NCI-H1436 (cell line): ENCODE data around the gene C6orf15.

ENCODE experiments used
- DNase-seq: peaks from one replicate; lab custom pipeline; 2025; lab: John Stamatoyannopoulos, UW

Gene C6orf15

DNA sequence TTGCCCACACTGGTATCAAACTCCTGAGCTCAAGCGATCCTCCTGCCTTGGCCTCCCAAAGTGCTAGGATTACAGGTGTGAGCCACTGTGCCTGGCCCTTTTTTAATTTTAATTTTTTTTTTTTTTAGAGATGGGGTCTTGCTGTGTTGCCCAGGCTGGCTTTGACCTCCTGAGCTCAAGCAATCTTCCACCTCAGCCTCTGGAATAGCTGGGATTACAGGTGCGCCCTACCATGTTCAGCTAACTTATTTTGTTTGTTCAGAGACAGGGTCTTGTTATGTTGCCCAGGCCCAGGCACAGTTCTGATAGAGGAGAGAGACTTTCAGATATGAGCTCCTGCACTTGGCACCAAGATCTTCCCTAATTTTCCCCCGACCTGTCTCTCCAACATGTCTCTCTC is 18.4 kb upstream of the C6orf15 start:
- no peak for DNase-seq

DNA sequence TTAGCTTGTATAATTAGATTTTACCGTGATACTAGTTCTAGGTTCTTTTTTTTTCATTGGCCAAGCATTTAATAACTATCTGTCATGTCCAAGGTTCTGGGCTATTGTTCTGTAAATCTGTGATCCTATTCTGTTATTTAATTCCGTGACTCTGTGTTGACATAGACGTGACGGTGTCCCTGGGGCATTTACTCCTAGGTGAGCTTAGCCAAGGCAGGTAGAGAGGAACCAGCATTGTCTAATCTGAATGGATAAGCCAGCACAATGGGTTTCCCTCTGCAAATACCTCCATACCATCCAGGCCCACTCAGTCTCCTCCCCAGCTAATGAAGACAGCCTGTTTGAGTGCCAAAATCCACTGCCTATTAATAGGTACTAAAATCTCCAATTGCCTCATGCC is 16.8 kb upstream of the C6orf15 start:
- no peak for DNase-seq

DNA sequence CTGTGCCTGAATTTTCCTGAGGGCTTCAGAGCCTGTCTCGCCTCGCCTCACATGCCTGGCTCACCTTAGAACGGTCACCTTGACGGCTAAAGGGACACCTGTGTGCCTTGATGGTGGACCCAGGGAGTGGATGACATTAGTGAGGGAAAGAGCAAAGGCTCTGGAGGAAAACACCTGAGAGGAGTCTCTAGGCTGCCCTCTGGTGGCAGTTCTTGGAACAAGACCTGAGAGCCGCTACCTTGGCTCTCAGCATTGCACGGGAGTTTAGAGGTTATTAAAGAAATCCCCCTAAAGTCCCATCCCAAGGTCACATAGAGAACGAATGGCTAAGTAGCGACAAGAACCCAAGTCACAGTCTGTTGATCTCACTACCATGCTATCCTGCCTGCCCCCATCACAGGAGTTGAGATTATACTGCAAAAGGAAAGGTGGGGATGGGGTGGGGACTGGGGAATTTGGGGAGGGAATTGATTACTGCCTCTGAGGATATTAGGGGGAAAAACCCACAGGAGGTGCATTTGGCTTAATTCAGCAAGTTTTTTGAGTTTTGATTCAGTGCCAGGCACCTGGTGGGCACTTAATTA is 15.8 kb upstream of the C6orf15 start:
- peak; percentile 41 for DNase-seq

- no peak for DNase-seq
These were observed 14.2 kb upstream of the C6orf15 start for GRCh38 chr6:31126396-31127175.

DNA sequence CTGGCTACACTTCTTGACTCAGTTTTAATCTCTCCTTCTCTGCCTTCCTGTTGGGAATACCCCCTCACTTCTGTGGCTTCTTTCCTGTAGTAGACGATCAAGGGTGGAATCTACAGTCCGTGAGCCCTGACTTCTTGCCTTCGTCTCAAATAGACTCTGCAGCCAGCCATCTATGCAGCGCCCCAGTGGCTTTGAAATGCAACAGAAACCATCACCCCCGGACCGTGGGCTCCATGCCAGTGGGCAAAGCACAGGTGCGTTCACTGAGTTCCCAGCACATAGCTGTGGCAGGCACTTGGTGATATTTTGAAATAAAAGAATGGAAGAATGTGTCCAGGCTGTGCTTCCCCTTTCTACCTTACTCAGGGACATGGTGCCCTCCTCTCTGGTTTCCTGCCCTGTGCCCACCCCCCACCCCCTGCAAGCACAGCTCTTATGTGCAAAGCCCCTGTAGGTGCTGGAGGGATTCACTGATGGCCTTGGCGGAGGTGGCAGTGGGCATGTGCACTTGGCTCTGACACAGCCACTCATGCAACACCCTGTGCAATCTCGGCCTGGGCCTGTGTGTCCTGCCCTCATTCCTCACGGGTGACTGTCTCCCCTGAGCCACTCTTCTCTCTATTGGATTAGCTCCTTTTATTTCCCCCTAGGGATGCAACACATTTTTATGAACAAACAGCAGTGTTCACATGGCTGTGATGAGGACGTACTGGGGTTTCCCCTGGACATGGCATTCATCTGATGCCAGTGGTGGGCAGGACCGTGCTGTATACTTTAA is 13.4 kb upstream of the C6orf15 start:
- no peak for DNase-seq

GRCh38 chr6:31125162-31125561 is 12.8 kb upstream of the C6orf15 start:
- no peak for DNase-seq

DNA sequence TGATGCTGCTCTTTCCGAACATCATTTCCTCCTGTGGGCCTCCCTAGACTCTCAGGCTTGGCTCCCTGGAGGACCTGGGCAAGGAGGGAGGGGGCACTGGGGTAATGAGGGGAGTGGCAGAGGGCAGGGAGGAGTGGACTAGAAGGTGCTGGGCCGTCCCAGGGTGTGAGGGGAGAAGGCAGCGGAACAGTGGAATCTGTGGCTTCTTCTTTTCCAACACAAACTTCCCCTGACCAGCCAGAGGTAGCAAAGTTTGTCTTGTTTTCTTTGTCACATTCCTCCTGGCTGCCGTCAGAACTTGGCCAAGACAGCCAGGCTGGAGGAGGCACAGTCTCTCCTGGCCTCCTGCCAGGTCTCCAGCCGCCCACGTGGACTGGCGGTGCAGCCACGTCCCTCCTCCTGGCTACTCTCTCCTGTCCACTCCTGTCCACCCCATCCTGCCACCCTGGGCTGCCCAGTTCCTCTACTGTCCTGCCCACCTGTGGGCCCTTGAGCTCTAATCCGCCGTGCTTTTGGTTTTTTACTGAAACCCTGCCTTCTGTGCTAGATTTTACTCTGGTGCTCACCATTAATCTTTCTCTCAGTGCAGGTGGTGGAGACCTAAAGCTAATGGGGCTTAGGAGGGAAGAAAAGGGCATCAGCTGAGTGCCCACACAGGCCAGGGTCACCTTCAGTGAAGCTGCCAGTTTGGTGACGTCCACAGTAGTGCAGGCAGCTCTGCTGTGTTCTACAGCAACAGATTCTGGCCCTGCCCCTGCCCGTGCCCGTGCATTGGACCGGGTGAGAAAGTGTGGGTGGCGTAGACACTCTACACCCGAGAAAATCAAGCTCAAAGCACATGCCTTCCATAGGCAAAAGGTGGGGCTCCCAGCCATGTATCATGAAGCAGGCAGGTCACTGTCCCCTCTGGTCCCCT is 10.7 kb upstream of the C6orf15 start:
- no peak for DNase-seq

GRCh38 chr6:31121131-31121790 is 8.9 kb upstream of the C6orf15 start:
- DNase-seq: no peak

DNA sequence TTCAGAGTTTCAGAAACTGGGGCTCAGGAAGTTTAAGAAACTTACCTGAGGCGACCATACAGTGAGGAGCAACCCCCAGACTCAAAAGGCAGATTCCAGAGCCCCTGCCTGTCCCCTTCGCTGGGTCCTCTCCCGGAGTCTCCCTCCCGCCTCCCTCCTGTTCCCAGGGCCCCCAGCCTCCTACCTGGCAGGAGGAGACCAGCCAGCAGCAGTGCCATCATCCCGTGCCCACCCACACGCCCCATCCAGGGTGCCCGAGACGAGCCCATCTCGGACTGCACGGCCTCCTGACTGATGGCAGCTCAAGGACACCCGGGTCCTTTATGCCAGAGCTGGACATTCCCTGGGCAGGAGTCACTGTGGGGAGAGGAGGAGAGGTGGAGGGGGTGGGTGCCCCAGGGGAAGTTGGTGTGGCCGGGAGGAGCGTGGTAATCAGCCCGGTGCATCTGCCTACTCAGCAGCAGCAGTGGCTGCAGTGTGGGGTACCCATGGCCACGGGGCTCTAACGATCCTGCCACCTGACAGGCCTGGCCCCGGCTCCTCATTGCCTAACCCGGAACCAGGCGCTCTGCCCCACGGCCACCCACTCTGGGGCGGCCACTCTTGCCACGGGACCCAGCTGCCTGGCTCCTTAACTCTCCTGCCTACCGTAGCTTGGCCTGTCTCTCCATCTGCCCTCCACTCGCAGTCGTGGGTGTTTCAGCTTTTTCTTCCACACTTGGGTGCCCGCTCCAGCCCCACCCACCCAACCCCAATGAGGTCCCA is 8.0 kb upstream of the C6orf15 start, which contains the start of gene CDSN:
TSS of gene CDSN (minus strand) at position 296 of the 765 bp plus-strand sequence. CDS start at position 269, 27 bp downstream.
- no peak for DNase-seq

DNA sequence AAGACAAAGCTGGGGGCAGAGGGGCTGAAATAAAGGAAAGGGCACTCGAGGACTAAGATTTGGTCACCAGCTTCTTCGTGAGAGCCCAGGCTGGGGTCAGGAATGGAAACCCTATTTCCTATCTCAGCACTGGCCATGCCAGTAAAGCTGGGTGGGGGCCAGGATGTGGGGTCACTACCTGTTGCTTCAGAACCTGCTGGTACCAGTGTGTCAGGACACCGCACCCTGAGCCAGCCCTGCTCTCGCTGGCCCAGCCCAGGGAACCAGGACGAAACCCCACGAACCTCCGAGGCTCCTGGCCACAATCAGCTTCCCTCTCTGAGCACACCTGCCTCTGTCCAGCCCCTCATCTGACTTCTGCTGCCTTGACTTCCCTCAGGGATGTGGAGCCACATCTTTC is 5.8 kb upstream of the C6orf15 start:
- no peak for DNase-seq

- no peak for DNase-seq
These were observed 4.4 kb upstream of the C6orf15 start for GRCh38 chr6:31116661-31117385.

- no peak for DNase-seq
These were observed 3.7 kb upstream of the C6orf15 start for GRCh38 chr6:31115941-31116560.

- DNase-seq: no peak
These were observed 2.8 kb upstream of the C6orf15 start for GRCh38 chr6:31114970-31115849.

DNA sequence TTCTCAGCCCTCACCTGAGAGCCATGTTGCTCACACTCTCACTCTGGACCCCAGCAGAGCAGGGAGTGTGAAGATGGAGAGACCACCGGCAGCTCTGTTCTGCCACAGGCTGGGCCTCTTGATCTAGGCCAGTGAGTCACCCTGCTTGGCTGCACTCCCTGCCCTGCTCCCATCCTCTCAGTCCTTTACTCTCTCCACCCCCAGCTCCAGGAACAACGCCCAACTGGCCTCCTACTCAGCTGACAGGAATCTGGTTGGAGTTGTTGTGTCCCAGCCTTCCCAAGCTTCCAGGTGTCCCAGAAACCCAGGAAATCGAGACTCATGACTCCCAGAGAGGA is 2.1 kb upstream of the C6orf15 start, which contains the start of gene PSORS1C1:
TSS of gene PSORS1C1 (plus strand) at position 260 of the 338 bp plus-strand sequence. CDS start 14,833 bp downstream, outside the sequence.
- no peak for DNase-seq

DNA sequence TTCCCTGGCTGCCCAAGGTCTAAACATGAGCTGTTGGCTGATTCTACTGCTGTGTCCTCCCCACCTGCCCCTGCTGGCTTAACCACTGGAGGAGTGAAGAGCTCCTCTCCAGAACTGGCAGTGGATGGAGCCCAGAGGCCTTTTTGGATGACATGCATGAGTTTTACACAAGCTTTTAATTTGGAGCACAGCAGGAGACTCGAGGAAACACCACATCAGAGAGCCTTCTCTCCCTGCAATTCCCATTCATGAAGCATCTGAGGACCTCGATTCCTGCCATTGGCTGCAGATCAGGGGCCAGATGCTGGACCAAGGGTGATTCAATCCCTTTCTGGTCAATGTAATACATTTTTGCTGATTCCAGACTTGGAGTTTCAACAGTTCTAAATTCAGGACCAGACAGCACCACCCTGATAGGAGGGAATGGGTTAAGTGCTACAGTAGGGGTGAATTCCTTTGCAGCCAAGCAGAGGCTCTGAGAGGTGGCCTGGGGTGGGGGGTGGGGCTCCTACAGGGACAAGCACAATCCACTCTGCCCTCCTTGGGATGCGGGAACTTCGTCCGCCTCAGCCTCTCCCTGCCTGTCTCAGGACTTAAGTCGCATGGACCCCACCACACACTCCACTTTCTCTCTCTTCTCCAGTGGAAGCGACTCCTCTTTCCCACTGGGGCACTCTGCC is 1.6 kb upstream of the C6orf15 start:
- no peak for DNase-seq

DNA sequence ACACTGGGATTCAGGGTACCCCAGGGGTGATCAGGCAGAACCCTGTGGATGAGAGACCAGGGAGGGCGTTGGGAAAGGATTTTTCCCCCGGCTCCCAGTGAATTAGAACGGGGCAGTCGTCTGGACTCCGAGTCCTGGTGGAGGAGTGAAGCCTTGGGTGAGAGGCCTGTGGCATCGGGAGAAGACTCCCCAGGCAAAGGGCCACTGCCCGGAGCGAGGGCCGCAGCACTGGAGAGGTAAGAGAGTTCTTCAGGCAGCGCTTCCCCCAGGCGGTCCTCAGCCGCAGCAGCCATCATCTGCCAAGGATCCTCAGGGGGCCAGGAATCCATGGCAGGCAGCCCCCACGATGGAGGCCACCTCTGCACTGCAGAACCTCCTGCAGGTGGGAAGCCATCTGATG is 663 bp downstream of the C6orf15 start:
- no peak for DNase-seq

DNA sequence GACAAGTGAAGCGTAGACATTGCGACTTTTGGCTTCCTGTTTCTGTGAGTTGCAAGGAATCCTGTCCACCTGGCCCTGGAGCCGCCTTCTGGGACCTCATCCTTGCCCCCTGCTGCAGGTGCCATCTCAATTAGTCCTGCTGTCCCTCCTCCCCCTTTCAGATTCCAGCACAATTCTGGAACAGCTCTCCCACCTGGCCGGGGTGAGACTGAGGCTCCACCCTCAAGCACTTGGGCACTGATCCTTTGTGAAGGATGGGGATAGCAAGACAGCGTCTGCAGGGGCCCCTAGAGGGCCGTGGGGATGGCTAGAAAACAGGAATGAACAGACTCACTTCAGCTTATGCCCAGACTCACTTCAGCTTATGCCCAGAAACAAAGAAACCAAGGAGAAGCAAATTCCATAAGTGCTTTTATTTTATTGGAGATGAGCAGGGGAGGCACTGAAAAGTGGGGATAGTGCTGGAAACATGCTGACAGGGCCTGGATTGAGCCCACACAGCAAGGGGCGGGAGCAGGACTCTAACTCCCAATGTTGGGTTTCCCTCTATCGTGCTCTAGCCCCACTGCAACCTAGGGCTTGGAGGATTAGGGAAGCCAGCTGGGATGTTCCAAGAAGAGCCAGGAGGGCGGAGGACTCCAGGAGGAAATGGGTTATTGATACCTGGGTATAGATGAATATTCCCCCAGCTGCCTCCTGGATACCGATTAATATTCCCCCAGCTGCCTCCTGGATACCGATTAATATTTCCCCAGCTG is 1.4 kb downstream of the C6orf15 start:
- DNase-seq: no peak
